Measurements from ENCODE around the gene SH3YL1.

DNA sequence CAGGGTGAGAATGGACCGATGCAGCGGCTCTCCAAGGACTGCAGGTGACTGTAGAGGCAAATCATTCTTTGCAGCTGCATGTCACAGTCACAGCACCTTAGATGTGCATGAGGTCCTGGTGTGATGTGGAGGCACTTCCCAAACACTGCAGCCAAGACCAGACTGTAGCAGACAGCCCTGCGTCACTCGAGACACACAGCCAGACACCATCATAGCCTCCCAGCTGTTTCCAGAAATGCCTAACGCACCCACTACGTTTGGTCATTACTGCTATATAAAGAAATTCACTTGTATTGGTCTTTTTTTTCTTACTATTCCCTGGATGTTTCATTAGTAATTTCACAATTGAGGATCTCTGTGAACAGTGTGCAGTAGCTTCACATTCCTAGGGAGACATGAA is 60.9 kb downstream of the SH3YL1 start:
- TF ChIP-seq, protein P1, sequence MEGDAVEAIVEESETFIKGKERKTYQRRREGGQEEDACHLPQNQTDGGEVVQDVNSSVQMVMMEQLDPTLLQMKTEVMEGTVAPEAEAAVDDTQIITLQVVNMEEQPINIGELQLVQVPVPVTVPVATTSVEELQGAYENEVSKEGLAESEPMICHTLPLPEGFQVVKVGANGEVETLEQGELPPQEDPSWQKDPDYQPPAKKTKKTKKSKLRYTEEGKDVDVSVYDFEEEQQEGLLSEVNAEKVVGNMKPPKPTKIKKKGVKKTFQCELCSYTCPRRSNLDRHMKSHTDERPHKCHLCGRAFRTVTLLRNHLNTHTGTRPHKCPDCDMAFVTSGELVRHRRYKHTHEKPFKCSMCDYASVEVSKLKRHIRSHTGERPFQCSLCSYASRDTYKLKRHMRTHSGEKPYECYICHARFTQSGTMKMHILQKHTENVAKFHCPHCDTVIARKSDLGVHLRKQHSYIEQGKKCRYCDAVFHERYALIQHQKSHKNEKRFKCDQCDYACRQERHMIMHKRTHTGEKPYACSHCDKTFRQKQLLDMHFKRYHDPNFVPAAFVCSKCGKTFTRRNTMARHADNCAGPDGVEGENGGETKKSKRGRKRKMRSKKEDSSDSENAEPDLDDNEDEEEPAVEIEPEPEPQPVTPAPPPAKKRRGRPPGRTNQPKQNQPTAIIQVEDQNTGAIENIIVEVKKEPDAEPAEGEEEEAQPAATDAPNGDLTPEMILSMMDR (IDR thresholded peaks at IDR 0.05; ENCODE audit: low read depth, low read length, poor library complexity, severe bottlenecking): no peak
- no peak for TF ChIP-seq EZH2phosphoT487 (IDR thresholded peaks at IDR 0.05; ENCODE audit: borderline replicate concordance, low read length)
